ENCODE measurements around the gene PAN3.

Gene PAN3

GRCh38 chr13:28314879-28315278 lies 176.5 kb downstream of the PAN3 start:
- no peak for DNase-seq (ENCODE audit: low spot score)
- Histone ChIP-seq H3K4me3 (no peak overlapping the region), H3K27ac (no peak overlapping the region)
- TF ChIP-seq, protein P1, sequence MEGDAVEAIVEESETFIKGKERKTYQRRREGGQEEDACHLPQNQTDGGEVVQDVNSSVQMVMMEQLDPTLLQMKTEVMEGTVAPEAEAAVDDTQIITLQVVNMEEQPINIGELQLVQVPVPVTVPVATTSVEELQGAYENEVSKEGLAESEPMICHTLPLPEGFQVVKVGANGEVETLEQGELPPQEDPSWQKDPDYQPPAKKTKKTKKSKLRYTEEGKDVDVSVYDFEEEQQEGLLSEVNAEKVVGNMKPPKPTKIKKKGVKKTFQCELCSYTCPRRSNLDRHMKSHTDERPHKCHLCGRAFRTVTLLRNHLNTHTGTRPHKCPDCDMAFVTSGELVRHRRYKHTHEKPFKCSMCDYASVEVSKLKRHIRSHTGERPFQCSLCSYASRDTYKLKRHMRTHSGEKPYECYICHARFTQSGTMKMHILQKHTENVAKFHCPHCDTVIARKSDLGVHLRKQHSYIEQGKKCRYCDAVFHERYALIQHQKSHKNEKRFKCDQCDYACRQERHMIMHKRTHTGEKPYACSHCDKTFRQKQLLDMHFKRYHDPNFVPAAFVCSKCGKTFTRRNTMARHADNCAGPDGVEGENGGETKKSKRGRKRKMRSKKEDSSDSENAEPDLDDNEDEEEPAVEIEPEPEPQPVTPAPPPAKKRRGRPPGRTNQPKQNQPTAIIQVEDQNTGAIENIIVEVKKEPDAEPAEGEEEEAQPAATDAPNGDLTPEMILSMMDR (IDR thresholded peaks at IDR 0.05): no peak

DNA sequence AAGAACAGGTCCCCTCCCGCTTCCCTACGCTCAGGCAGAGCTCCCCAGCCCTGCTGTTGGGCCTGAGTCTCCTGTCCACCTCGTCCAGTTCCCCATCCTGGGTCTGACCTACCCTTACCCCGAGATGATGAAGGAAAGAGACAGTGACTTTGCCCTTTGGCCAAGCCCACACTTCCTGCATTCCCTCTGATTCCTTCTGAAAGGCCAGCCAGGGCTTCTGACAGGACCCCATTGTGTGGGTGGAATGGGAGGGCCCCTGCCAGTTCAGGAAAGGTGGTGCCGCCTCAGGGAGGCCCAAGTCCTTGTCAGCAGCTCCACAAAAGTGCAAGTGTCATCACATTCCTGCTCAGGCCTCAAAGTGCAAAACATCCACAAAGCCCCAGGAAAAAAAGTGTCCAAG lies 177.8 kb downstream of the PAN3 start:
- no peak for DNase-seq (ENCODE audit: low spot score)
- Histone ChIP-seq H3K4me3 (no peak overlapping the region), H3K27ac (no peak overlapping the region)
- TF ChIP-seq, protein P1 (IDR thresholded peaks at IDR 0.05): no peak

DNA sequence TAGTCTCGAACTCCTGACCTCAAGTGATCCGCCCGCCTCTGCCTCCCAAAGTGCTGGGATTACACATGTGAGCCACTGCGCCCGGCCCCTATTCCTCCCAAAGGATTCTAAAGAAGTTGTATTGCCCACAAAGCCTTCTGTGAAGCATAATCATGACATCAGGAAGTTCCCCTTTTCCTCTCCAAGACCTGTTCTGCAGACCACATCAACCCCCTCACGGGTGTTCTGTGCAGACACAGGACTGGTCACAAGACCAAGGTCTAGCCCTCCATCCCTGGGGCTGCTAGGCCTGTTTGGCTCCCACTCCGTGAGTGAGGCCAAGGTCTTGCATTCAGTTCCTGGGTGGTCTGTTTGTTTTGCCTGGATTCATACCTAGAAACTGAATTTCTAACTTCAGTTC lies 178.5 kb downstream of the PAN3 start:
- TF ChIP-seq, protein P1 (IDR thresholded peaks at IDR 0.05): no peak
- Histone ChIP-seq H3K4me3 (no peak overlapping the region), H3K27ac (no peak overlapping the region)
- no peak for DNase-seq (ENCODE audit: low spot score)

DNA sequence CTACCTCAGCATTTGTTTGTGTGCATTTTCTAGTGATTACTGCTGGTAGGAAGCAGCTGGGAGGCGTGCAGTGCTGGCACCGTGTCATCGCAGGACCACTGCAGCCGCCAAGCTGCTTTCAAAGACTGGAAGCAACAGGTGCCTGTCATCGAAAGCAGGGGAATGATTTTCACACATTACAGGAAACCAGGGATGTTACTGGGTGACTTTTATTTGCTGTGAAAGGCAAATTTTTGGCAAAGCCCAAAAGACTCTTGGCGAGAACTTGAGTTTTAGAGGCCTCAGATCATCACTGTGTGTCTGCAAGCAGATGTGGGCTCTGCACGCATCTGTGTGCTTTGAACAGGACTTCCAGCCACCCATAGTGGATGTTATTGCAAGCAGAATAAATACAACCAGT lies 180.2 kb downstream of the PAN3 start:
- TF ChIP-seq, protein P1 (IDR thresholded peaks at IDR 0.05): no peak
- no peak overlapping the region for H3K27ac ChIP-seq
- H3K4me3 ChIP-seq: no peak overlapping the region
- no peak for DNase-seq (ENCODE audit: low spot score)

DNA sequence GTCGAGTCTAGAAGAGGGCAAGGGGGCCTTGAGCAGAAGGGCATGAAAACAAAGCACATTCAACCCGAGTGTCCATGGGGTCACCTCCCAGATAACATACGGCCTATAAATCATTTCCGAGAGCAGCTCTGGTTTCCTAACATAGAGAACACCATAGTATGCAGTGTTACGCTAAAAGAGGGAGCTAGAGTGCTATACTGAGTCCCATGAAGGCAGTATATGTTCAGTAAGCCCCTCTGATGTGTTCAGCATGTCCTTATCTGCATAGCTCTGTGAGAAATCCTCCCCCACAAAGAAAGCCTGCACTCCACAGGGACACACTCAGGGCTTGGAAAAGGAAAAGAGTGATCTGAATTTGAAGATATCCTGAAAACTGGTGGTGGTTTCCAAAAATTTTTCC lies 181.2 kb downstream of the PAN3 start:
- no peak for DNase-seq (ENCODE audit: low spot score)
- TF ChIP-seq, protein P1 (IDR thresholded peaks at IDR 0.05): no peak
- H3K4me3 ChIP-seq: no peak overlapping the region
- H3K27ac ChIP-seq: no peak overlapping the region

DNA sequence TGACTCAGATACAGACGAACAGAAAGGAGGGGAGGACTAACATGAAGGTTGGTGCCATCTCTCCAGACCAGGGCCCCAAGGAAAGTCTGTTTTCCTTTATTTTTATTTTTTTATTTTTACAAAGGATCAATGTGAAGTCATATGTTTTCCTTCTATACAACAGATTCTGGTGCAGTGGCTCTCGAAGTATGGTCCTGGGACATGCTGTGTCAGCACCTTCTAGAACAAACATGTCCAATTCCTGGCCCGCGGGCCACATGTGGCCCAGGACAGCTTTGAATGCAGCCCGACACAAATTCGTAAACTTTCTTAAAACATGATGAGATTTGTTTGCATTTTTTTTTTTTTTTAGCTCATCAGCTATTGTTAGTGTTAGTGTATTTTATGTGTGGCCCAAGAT lies 181.9 kb downstream of the PAN3 start:
- Histone ChIP-seq H3K4me3 (no peak overlapping the region), H3K27ac (no peak overlapping the region)
- DNase-seq (ENCODE audit: low spot score): no peak
- TF ChIP-seq, protein P1 (IDR thresholded peaks at IDR 0.05): no peak

DNA sequence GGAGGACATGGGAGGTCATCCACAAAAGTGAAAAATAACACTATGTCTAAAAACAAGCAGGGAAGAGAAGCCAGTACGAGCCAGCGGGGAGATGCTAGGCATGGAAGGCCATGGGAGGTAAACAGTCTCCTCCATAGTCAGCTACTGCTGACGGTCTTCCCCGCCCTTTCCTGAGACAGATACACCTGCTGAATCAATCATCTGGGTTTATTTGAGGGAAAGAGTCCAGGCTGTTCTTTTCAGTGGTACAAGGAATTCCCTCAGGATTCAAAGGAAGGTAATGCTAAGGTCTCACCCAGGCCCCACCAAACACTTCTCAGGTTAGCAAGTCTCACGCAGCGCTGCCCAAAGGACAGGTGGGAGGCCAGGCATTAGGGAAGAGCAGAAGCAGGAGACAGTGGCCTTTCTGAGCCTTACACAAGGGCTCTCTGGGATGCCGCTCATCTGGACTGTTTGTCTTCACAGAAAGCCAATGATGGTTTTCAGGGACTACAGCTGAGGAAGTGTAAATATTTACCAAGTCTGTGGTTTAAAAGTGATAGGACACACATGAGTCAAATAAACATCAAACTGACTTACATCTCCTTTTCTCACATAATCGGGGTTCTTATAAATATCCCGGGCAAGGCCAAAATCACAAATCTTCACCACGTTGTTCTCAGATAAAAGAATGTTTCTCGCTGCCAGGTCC lies 182.7 kb downstream of the PAN3 start:
- no peak for DNase-seq (ENCODE audit: low spot score)
- H3K27ac ChIP-seq: no peak overlapping the region
- H3K4me3 ChIP-seq: no peak overlapping the region
- TF ChIP-seq, protein P1 (IDR thresholded peaks at IDR 0.05): no peak
